ENCODE results near the gene LEPR. TPM values are rescaled to one million over a fixed set of nuclear protein-coding genes. Genes with fewer than 3 reads are reported as not detected.

LEPR gene
- total and polyA plus RNA-seq, 4 donors, result 42.0 to 103 (median 72.7) TPM

GRCh38 chr1:65432918-65433317 lies 12.4 kb downstream of the LEPR start:
- Histone ChIP-seq H3K9me3 (ENCODE audit: control insufficient read depth in 4 of 4, low read length in 3 of 4) (no peaks in the 10 kb centered on the region), H3K4me3 (ENCODE audit: low read depth in 1 of 3, low read length in 3 of 3) (no peak overlapping the region), H3K9ac (ENCODE audit: low read depth in 1 of 2, low read length in 2 of 2) (no peak overlapping the region), H3K27me3 (ENCODE audit: control insufficient read depth in 4 of 4, insufficient read depth in 4 of 4, low read length in 3 of 4) (no peaks in the 10 kb centered on the region), H3K4me1 (ENCODE audit: control insufficient read depth in 4 of 4, insufficient read depth in 4 of 4, low read length in 3 of 4) (no peaks in the 10 kb centered on the region), H3K36me3 (ENCODE audit: control insufficient read depth in 4 of 4, insufficient read depth in 3 of 4, low read depth in 1 of 4, low read length in 3 of 4) (peaks cover 0 to 24% (median 12%) of the 10 kb centered on the region in 4 donors), H3K27ac (ENCODE audit: low read depth in 1 of 2, low read length in 2 of 2) (no peak overlapping the region)
- TF ChIP-seq ATF3 (IDR thresholded peaks at IDR 0.05) (no peak), MAX (IDR thresholded peaks at IDR 0.05) (no peak), RAD21 (IDR thresholded peaks at IDR 0.05) (no peak), HNF4G (IDR thresholded peaks at IDR 0.05) (no peak), REST (IDR thresholded peaks at IDR 0.05) (no peak), CTCF (IDR thresholded peaks at IDR 0.05; ENCODE audit: low read depth, low read length, missing input control) (no peak), SP1 (IDR thresholded peaks at IDR 0.05) (no peak), TAF1 (conservative IDR thresholded peaks at IDR 0.05) (no peak), ZBTB33 (IDR thresholded peaks at IDR 0.05) (no peak), HNF4A (conservative IDR thresholded peaks at IDR 0.05) (no peak)
- WGBS, result 83% methylated on average over 8 of the region's 8 CpGs
- no peak for DNase-seq (ENCODE audit: low spot score)

- H3K9me3 ChIP-seq (ENCODE audit: control insufficient read depth in 4 of 4, low read length in 3 of 4), result no peaks in the 10 kb centered on the region
- no peak overlapping the region for H3K27ac ChIP-seq (ENCODE audit: low read depth in 1 of 2, low read length in 2 of 2)
- WGBS, result 93% methylated on average over 1 of the region's 1 CpG
- peaks cover 0 to 22% (median 11%) of the 10 kb centered on the region in 4 donors for H3K36me3 ChIP-seq (ENCODE audit: control insufficient read depth in 4 of 4, insufficient read depth in 3 of 4, low read depth in 1 of 4, low read length in 3 of 4)
- no peak for DNase-seq (ENCODE audit: low spot score)
- no peaks in the 10 kb centered on the region for H3K27me3 ChIP-seq (ENCODE audit: control insufficient read depth in 4 of 4, insufficient read depth in 4 of 4, low read length in 3 of 4)
- no peak overlapping the region for H3K9ac ChIP-seq (ENCODE audit: low read depth in 1 of 2, low read length in 2 of 2)
- no peaks in the 10 kb centered on the region for H3K4me1 ChIP-seq (ENCODE audit: control insufficient read depth in 4 of 4, insufficient read depth in 4 of 4, low read length in 3 of 4)
- H3K4me3 ChIP-seq (ENCODE audit: low read depth in 1 of 3, low read length in 3 of 3), result no peak overlapping the region
- TF ChIP-seq FOXA2 (IDR thresholded peaks at IDR 0.05) (no peak), RAD21 (IDR thresholded peaks at IDR 0.05) (no peak), RXRA (IDR thresholded peaks at IDR 0.05) (no peak), SP1 (IDR thresholded peaks at IDR 0.05) (no peak), EGR1 (IDR thresholded peaks at IDR 0.05; ENCODE audit: low read depth in 2 of 2) (no peak), HNF4G (IDR thresholded peaks at IDR 0.05) (no peak), ATF3 (IDR thresholded peaks at IDR 0.05) (no peak), FOXA1 (IDR thresholded peaks at IDR 0.05) (no peak)
Measured at GRCh38 chr1:65434255-65434654, 13.8 kb downstream of the LEPR start.

Measured in liver (tissue), 9 donors.